Liver (tissue), 9 donors: Measurements from ENCODE around the gene ARMC12. TPM values are rescaled to one million over a fixed set of nuclear protein-coding genes. Genes with fewer than 3 reads are reported as not detected.

Source experiments
- DNase-seq: peaks from one replicate; pipeline ENCODE4 v3.0.0-alpha.2; 2017; ENCODE audit warnings: low spot score
- H3K27ac ChIP-seq, 2 donors: one replicate each; pipeline ENCODE4 v1.7.0; 2013; ENCODE audit warnings: inconsistent platforms in 2 of 2, low read length in 2 of 2, control low read depth in 1 of 2, low read depth in 1 of 2, mild to moderate bottlenecking in 1 of 2
- H3K27me3 ChIP-seq, 4 donors: one replicate each; pipeline versions ENCODE4 v1.6.1 to v1.7.0; 2013; ENCODE audit warnings: low read length in 3 of 4, inconsistent platforms in 1 of 4, mild to moderate bottlenecking in 1 of 4, moderate library complexity in 1 of 4; ENCODE audit not compliant: control insufficient read depth in 4 of 4, insufficient read depth in 4 of 4
- H3K36me3 ChIP-seq, 4 donors: one replicate each; pipeline versions ENCODE4 v1.6.1 to v1.7.0; 2013; ENCODE audit warnings: low read length in 3 of 4, mild to moderate bottlenecking in 3 of 4, low read depth in 1 of 4, moderate library complexity in 1 of 4; ENCODE audit not compliant: control insufficient read depth in 4 of 4, insufficient read depth in 3 of 4
- H3K4me1 ChIP-seq, 4 donors: one replicate each; pipeline versions ENCODE4 v1.6.1 to v1.7.0; 2013; ENCODE audit warnings: low read length in 3 of 4, mild to moderate bottlenecking in 3 of 4, moderate library complexity in 1 of 4; ENCODE audit not compliant: control insufficient read depth in 4 of 4, insufficient read depth in 4 of 4
- H3K4me3 ChIP-seq, 3 donors: one replicate each; pipeline versions ENCODE4 v1.6.1 to v1.7.0; 2013; ENCODE audit warnings: low read length in 3 of 3, control low read depth in 1 of 3, low read depth in 1 of 3, mild to moderate bottlenecking in 1 of 3
- H3K9ac ChIP-seq, 2 donors: one replicate each; pipeline ENCODE4 v1.7.0; 2013; ENCODE audit warnings: low read length in 2 of 2, mild to moderate bottlenecking in 2 of 2, moderate library complexity in 2 of 2, control low read depth in 1 of 2, low read depth in 1 of 2
- H3K9me3 ChIP-seq, 4 donors: one replicate each; pipeline versions ENCODE4 v1.6.1 to v1.7.0; 2013; ENCODE audit warnings: low read length in 3 of 4; ENCODE audit not compliant: control insufficient read depth in 4 of 4
- EGR1 ChIP-seq, 2 donors: IDR thresholded peaks; 2 replicates each; pipeline ENCODE4 v1.6.1; 2016 to 2018; ENCODE audit warnings: antibody characterized with exemption in 2 of 2, low read depth in 2 of 2
- FOXA1 ChIP-seq: IDR thresholded peaks from 2 replicates; pipeline ENCODE4 v1.6.1; 2016; ENCODE audit warnings: antibody characterized with exemption
- FOXA2 ChIP-seq: IDR thresholded peaks from 2 replicates; pipeline ENCODE4 v1.6.1; 2016; ENCODE audit warnings: antibody characterized with exemption
- GABPA ChIP-seq, 2 donors: IDR thresholded peaks in 1 of 2; conservative IDR thresholded peaks in 1 of 2; 2 replicates each; pipeline ENCODE4 v1.6.1; 2016; ENCODE audit warnings: antibody characterized with exemption in 2 of 2, mild to moderate bottlenecking in 1 of 2, moderate library complexity in 1 of 2
- HNF4A ChIP-seq, 2 donors: conservative IDR thresholded peaks; 2 replicates each; pipeline ENCODE4 v1.6.1; 2016; ENCODE audit warnings: antibody characterized with exemption in 2 of 2, mild to moderate bottlenecking in 2 of 2
- HNF4G ChIP-seq: IDR thresholded peaks from 2 replicates; pipeline ENCODE4 v1.6.1; 2016; ENCODE audit warnings: antibody characterized with exemption
- JUND ChIP-seq, 2 donors: IDR thresholded peaks; 2 replicates each; pipeline ENCODE4 v1.6.1; 2016; ENCODE audit warnings: antibody characterized with exemption in 2 of 2
- NR2F2 ChIP-seq: IDR thresholded peaks from 2 replicates; pipeline ENCODE4 v1.6.1; 2016; ENCODE audit warnings: antibody characterized with exemption
- RAD21 ChIP-seq, 2 donors: IDR thresholded peaks; 2 replicates each; pipeline ENCODE4 v1.6.1; 2016; ENCODE audit warnings: antibody characterized with exemption in 2 of 2, mild to moderate bottlenecking in 2 of 2
- RXRA ChIP-seq, 2 donors: IDR thresholded peaks; 2 replicates each; pipeline ENCODE4 v1.6.1; 2017 to 2018; ENCODE audit warnings: antibody characterized with exemption in 2 of 2, mild to moderate bottlenecking in 1 of 2
- SP1 ChIP-seq: IDR thresholded peaks from 2 replicates; pipeline ENCODE4 v1.6.1; 2018; ENCODE audit warnings: antibody characterized with exemption, mild to moderate bottlenecking
- TAF1 ChIP-seq: conservative IDR thresholded peaks from 2 replicates; pipeline ENCODE4 v1.6.1; 2016; ENCODE audit warnings: antibody characterized with exemption, mild to moderate bottlenecking
- WGBS: extraction: QIAGEN DNeasy Blood & Tissue Kit; methylation state at CpG from one replicate; pipeline ENCODE4 v1.1.7; 2013; 5-methylcytosine and 5-hydroxymethylcytosine counted together
- polyA plus RNA-seq, 2 donors: library from polyadenylated mRNA; stranded (reverse) in 1 of 2; unstranded in 1 of 2; fragments of 200-250 nt in 1 of 2; fragments of >200 nt in 1 of 2; fragmentation: Nextera tagmentation in 1 of 2; extraction: Ambion mirVana in 1 of 2; gene quantifications; one replicate each; pipeline versions ENCODE4 v1.2.1 to v1.2.3, GENCODE V29; 2013 to 2015
- total RNA-seq, 2 donors: library from RNA; depleted of rRNA; stranded (reverse); fragments of >200 nt; gene quantifications; one replicate each; pipeline ENCODE4 v1.2.3, GENCODE V29; 2014
- TF ChIP-seq, protein P1 (sequence below): IDR thresholded peaks from 2 replicates; pipeline ENCODE4 v1.6.1; 2016; ENCODE audit warnings: antibody characterized with exemption
- TF ChIP-seq, protein P2 (sequence below): fragments of 150-350 bp; IDR thresholded peaks from 2 replicates; pipeline ENCODE4 v1.5.1; 2017; ENCODE audit warnings: improper control_type of control experiment, low read depth, low read length; ENCODE audit not compliant: missing input control
- TF ChIP-seq, protein P3 (sequence below): IDR thresholded peaks from 2 replicates; pipeline ENCODE4 v1.6.1; 2016; ENCODE audit warnings: antibody characterized with exemption, mild to moderate bottlenecking
- TF ChIP-seq, protein P4 (sequence below): IDR thresholded peaks from 2 replicates; pipeline ENCODE4 v1.6.1; 2016; ENCODE audit warnings: antibody characterized with exemption
- TF ChIP-seq, protein P5 (sequence below): IDR thresholded peaks from 2 replicates; pipeline ENCODE4 v1.6.1; 2016; ENCODE audit warnings: antibody characterized with exemption
- donor health status: healthy.
- donor health status: healthy.
- donor health status: healthy.
- donor health status: healthy.
- donor health status: healthy.

The ARMC12 gene
- total and polyA plus RNA-seq, 4 donors, result 0.42 to 0.64 (median 0.43) TPM; not detected in 1

DNA sequence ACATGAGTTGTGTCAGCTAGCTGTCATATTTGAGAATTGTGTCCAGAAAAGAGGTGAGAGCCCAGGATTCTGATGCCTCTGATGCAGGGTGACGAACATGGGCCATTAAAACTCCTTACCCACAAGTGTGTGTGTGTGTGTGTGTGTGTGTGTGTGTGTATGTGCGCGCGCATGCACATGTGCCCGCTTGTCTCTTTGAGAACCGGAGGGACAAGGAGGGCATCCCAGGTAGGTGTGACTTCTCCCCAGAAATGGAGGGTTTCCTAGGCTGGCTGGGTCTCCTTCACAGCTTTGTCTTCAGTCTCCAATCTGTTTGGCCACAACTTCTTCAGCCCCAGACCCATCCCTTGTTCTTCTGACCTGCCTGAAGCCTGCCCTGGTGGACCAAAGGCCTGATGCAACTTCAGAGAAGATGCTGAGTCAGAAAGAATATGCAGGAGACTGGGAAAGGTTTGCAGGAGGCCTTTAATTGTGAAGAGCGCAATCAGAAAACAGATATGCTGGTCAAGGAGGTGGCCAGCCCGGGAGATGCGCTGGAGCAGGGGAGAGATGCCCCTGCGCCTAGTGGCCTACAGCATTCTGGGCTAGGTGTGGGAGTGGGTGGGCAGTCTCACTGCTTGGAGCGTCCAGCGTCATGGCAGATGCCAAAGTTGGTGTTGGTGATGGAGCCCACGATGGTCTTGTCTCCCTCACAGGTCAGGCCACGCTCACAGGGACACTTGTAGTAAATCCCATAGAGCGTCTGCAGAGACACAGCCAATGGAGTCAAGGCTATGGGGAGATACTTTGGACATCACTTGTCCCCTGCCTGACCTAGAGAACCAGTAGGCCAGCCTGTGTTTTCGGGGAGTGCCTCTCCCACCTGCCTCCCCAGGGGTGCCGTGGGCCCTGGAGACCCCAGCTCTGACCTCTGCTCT, 58.0 kb downstream of the ARMC12 start:
- no peak overlapping the region for H3K4me3 ChIP-seq
- H3K27ac ChIP-seq, result no peak overlapping the region
- H3K9ac ChIP-seq, result no peak overlapping the region
- H3K9me3 ChIP-seq, result no peaks in the 10 kb centered on the region
- no peaks in the 10 kb centered on the region for H3K36me3 ChIP-seq
- TF ChIP-seq, protein P1, sequence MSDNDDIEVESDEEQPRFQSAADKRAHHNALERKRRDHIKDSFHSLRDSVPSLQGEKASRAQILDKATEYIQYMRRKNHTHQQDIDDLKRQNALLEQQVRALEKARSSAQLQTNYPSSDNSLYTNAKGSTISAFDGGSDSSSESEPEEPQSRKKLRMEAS, result no peak
- TF ChIP-seq, protein P2, sequence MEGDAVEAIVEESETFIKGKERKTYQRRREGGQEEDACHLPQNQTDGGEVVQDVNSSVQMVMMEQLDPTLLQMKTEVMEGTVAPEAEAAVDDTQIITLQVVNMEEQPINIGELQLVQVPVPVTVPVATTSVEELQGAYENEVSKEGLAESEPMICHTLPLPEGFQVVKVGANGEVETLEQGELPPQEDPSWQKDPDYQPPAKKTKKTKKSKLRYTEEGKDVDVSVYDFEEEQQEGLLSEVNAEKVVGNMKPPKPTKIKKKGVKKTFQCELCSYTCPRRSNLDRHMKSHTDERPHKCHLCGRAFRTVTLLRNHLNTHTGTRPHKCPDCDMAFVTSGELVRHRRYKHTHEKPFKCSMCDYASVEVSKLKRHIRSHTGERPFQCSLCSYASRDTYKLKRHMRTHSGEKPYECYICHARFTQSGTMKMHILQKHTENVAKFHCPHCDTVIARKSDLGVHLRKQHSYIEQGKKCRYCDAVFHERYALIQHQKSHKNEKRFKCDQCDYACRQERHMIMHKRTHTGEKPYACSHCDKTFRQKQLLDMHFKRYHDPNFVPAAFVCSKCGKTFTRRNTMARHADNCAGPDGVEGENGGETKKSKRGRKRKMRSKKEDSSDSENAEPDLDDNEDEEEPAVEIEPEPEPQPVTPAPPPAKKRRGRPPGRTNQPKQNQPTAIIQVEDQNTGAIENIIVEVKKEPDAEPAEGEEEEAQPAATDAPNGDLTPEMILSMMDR, result no peak
- TF ChIP-seq TAF1, result no peak
- TF ChIP-seq EGR1 (IDR thresholded peaks at IDR 0.05; ENCODE audit: low read depth in 2 of 2), result no peak
- TF ChIP-seq, protein P3, sequence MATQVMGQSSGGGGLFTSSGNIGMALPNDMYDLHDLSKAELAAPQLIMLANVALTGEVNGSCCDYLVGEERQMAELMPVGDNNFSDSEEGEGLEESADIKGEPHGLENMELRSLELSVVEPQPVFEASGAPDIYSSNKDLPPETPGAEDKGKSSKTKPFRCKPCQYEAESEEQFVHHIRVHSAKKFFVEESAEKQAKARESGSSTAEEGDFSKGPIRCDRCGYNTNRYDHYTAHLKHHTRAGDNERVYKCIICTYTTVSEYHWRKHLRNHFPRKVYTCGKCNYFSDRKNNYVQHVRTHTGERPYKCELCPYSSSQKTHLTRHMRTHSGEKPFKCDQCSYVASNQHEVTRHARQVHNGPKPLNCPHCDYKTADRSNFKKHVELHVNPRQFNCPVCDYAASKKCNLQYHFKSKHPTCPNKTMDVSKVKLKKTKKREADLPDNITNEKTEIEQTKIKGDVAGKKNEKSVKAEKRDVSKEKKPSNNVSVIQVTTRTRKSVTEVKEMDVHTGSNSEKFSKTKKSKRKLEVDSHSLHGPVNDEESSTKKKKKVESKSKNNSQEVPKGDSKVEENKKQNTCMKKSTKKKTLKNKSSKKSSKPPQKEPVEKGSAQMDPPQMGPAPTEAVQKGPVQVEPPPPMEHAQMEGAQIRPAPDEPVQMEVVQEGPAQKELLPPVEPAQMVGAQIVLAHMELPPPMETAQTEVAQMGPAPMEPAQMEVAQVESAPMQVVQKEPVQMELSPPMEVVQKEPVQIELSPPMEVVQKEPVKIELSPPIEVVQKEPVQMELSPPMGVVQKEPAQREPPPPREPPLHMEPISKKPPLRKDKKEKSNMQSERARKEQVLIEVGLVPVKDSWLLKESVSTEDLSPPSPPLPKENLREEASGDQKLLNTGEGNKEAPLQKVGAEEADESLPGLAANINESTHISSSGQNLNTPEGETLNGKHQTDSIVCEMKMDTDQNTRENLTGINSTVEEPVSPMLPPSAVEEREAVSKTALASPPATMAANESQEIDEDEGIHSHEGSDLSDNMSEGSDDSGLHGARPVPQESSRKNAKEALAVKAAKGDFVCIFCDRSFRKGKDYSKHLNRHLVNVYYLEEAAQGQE, result no peak
- TF ChIP-seq, protein P4, sequence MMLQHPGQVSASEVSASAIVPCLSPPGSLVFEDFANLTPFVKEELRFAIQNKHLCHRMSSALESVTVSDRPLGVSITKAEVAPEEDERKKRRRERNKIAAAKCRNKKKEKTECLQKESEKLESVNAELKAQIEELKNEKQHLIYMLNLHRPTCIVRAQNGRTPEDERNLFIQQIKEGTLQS, result no peak
- TF ChIP-seq RXRA (IDR thresholded peaks at IDR 0.05), result no peak
- no peak for TF ChIP-seq RAD21 (IDR thresholded peaks at IDR 0.05)
- no peak for TF ChIP-seq GABPA (IDR thresholded peaks at IDR 0.05 in 1 of 2, conservative IDR thresholded peaks at IDR 0.05 in 1 of 2)
- TF ChIP-seq NR2F2, result no peak
- no peak for TF ChIP-seq JUND (IDR thresholded peaks at IDR 0.05)
- no peak for TF ChIP-seq FOXA2
- no peaks in the 10 kb centered on the region for H3K4me1 ChIP-seq
- H3K27me3 ChIP-seq, result no peaks in the 10 kb centered on the region
- no peak for DNase-seq
- 95% methylated on average over 17 of the region's 17 CpGs for WGBS

DNA sequence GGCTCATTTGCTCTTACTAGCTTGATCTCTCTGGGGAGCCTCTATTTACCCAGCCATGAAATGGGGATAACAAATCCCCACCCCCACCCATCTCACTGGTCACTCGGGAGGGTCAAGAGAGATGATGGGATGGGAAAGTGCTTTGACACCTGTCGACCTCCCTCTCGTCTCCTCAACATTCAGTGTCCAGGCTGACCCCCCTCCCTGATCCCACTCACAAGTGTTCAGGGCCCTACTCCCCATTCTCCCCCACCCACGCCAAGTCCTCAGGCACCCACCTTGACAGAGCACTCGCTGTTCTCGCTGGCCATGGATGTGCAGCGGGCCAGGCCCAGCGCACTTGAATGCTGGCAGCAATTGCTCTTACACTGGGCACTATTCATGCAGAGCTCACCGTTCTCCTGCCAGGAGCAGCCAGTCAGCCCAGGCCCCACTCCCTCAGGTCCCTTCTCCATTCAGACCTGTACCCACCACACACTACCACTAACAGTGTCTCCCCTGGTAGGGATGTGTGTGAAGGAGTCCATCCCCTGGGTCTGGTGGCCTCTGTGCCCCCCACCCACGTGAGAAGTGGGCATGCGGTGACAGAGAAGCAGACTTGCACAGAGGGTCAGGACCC, 58.7 kb downstream of the ARMC12 start:
- TF ChIP-seq NR2F2, result no peak
- TF ChIP-seq JUND (IDR thresholded peaks at IDR 0.05), result no peak
- no peak for TF ChIP-seq HNF4G
- no peak for TF ChIP-seq TAF1
- no peak for TF ChIP-seq FOXA1
- no peak for TF ChIP-seq GABPA (IDR thresholded peaks at IDR 0.05 in 1 of 2, conservative IDR thresholded peaks at IDR 0.05 in 1 of 2)
- TF ChIP-seq HNF4A (conservative IDR thresholded peaks at IDR 0.05), result no peak
- TF ChIP-seq RXRA (IDR thresholded peaks at IDR 0.05), result no peak
- TF ChIP-seq, protein P3, result no peak
- TF ChIP-seq, protein P1, result no peak
- TF ChIP-seq EGR1 (IDR thresholded peaks at IDR 0.05; ENCODE audit: low read depth in 2 of 2), result no peak
- TF ChIP-seq, protein P4, result no peak
- TF ChIP-seq SP1, result no peak
- TF ChIP-seq, protein P5, sequence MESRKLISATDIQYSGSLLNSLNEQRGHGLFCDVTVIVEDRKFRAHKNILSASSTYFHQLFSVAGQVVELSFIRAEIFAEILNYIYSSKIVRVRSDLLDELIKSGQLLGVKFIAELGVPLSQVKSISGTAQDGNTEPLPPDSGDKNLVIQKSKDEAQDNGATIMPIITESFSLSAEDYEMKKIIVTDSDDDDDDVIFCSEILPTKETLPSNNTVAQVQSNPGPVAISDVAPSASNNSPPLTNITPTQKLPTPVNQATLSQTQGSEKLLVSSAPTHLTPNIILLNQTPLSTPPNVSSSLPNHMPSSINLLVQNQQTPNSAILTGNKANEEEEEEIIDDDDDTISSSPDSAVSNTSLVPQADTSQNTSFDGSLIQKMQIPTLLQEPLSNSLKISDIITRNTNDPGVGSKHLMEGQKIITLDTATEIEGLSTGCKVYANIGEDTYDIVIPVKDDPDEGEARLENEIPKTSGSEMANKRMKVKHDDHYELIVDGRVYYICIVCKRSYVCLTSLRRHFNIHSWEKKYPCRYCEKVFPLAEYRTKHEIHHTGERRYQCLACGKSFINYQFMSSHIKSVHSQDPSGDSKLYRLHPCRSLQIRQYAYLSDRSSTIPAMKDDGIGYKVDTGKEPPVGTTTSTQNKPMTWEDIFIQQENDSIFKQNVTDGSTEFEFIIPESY, result no peak
- no peak overlapping the region for H3K9ac ChIP-seq
- 92% methylated on average over 11 of the region's 11 CpGs for WGBS
- no peak for DNase-seq
- H3K9me3 ChIP-seq, result no peaks in the 10 kb centered on the region
- no peaks in the 10 kb centered on the region for H3K36me3 ChIP-seq
- no peaks in the 10 kb centered on the region for H3K4me1 ChIP-seq
- no peak overlapping the region for H3K27ac ChIP-seq
- H3K4me3 ChIP-seq, result no peak overlapping the region
- no peaks in the 10 kb centered on the region for H3K27me3 ChIP-seq
